Glomerular visceral epithelial cell (primary cell): ENCODE results near the gene RDH14.

Source experiments
- DNase-seq: peaks from one replicate; pipeline ENCODE4 v3.0.0-alpha.2; 2016; ENCODE audit errors: extremely low spot score

Gene RDH14

GRCh38 chr2:18560031-18560796 is at the start of gene RDH14:
RDH14 (minus strand) TSS chr2:18560653; CDS start chr2:18560572, 81 bp downstream.
- DNase-seq = peak; percentile 89

- DNase-seq = no peak
Measured at GRCh38 chr2:18610090-18610489, 49.6 kb upstream of the RDH14 start.

- no peak for DNase-seq
Measured at GRCh38 chr2:18605115-18605514, 44.7 kb upstream of the RDH14 start.

GRCh38 chr2:18604531-18604885 is 44.1 kb upstream of the RDH14 start:
- DNase-seq = no peak

GRCh38 chr2:18603854-18604530 is 43.5 kb upstream of the RDH14 start:
- DNase-seq = no peak

GRCh38 chr2:18602298-18602697 is 41.8 kb upstream of the RDH14 start:
- no peak for DNase-seq

GRCh38 chr2:18600255-18600613 is 39.8 kb upstream of the RDH14 start:
- no peak for DNase-seq

- DNase-seq = no peak
Measured at GRCh38 chr2:18599509-18600254, 39.2 kb upstream of the RDH14 start.

- DNase-seq = no peak
Measured at GRCh38 chr2:18598848-18599484, 38.5 kb upstream of the RDH14 start.

- DNase-seq = no peak
Measured at GRCh38 chr2:18597618-18598017, 37.2 kb upstream of the RDH14 start.

GRCh38 chr2:18596993-18597392 is 36.5 kb upstream of the RDH14 start:
- DNase-seq = no peak

- no peak for DNase-seq
Measured at GRCh38 chr2:18593496-18593895, 33.0 kb upstream of the RDH14 start.

GRCh38 chr2:18592372-18592771 is 31.9 kb upstream of the RDH14 start:
- DNase-seq = no peak

GRCh38 chr2:18589354-18589753 is 28.9 kb upstream of the RDH14 start, which contains the start of gene NT5C1B:
NT5C1B (minus strand) TSS chr2:18589569; CDS start chr2:18589468, 101 bp downstream.
- DNase-seq = no peak

- DNase-seq = no peak
Measured at GRCh38 chr2:18588802-18589201, 28.3 kb upstream of the RDH14 start.

GRCh38 chr2:18588049-18588448 is 27.6 kb upstream of the RDH14 start:
- DNase-seq = no peak

GRCh38 chr2:18585526-18585925 is 25.1 kb upstream of the RDH14 start:
- no peak for DNase-seq

GRCh38 chr2:18584608-18584954 is 24.1 kb upstream of the RDH14 start:
- no peak for DNase-seq

- no peak for DNase-seq
Measured at GRCh38 chr2:18583905-18584607, 23.6 kb upstream of the RDH14 start.

- no peak for DNase-seq
Measured at GRCh38 chr2:18580606-18581005, 20.2 kb upstream of the RDH14 start.

- no peak for DNase-seq
Measured at GRCh38 chr2:18578033-18578432, 17.6 kb upstream of the RDH14 start.
